ENCODE measurements around the gene CCDC169. TPM values are rescaled to one million over a fixed set of nuclear protein-coding genes. Genes with fewer than 3 reads are reported as not detected.

The CCDC169 gene
- total RNA-seq, 1 experiment from 2014 or later, result 6.5 TPM

DNA sequence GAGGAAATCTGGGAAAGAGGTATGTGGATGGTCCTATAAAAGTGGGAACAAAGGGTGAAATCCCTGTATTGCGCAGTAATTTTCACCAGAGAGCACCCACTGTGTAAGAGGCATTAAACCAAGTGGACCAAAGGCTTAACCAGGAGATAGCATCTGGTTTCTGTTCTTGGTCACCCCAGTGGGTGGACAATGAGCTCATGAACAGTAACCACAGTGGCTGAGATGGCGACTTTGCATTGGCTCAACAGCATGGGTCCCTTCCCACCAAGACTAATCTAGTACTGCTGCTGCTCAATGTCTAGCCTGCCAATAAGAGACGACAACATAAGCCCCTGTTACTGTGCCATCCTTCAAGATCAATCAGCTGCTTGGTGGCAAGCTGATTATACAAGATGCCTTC lies 36.6 kb downstream of the CCDC169 start:
- no peaks in the 10 kb centered on the region for H3K79me2 ChIP-seq (ENCODE audit: low read depth)
- H3K9me3 ChIP-seq (ENCODE audit: insufficient read depth, low read depth), result no peaks in the 10 kb centered on the region
- no TSS peak for BruUV-seq (replicated peaks)
- CTCF ChIA-PET, result no interaction called here
- TF ChIP-seq CTCF (conservative IDR thresholded peaks at IDR 0.05), result no peak
- TF ChIP-seq EZH2 (IDR thresholded peaks at IDR 0.05; ENCODE audit: low read depth), result no peak
- H2AFZ ChIP-seq, result no peak overlapping the region
- no peak overlapping the region for H3K4me3 ChIP-seq
- no peak for DNase-seq
- H3K4me1 ChIP-seq (replicated peaks; ENCODE audit: insufficient read depth), result no peaks in the 10 kb centered on the region
- H3K27ac ChIP-seq, result no peak overlapping the region
- POLR2A ChIA-PET (ENCODE audit: unreplicated experiment), result no interaction called here
- H3K9me2 ChIP-seq (ENCODE audit: insufficient read depth), result no peaks in the 10 kb centered on the region
- intact Hi-C loops (cut with micrococcal nuclease; ENCODE audit: unreplicated experiment), result no loop called here
- no peaks in the 10 kb centered on the region for H3F3A ChIP-seq (ENCODE audit: insufficient read depth, low read depth)
- H3K36me3 ChIP-seq (ENCODE audit: low read depth), result no peaks in the 10 kb centered on the region
- no peak overlapping the region for H3K4me2 ChIP-seq
- H3K27me3 ChIP-seq (ENCODE audit: insufficient read depth, low read depth), result no peaks in the 10 kb centered on the region
- H4K20me1 ChIP-seq (ENCODE audit: insufficient read depth), result no peaks in the 10 kb centered on the region

- H3K27ac ChIP-seq, result no peak overlapping the region
- no peaks in the 10 kb centered on the region for H3K36me3 ChIP-seq (ENCODE audit: low read depth)
- H4K20me1 ChIP-seq (ENCODE audit: insufficient read depth), result no peaks in the 10 kb centered on the region
- no peak overlapping the region for H2AFZ ChIP-seq
- no peaks in the 10 kb centered on the region for H3K9me2 ChIP-seq (ENCODE audit: insufficient read depth)
- ChIA-PET POLR2A (ENCODE audit: unreplicated experiment) (no interaction called here), CTCF (no interaction called here)
- no peaks in the 10 kb centered on the region for H3F3A ChIP-seq (ENCODE audit: insufficient read depth, low read depth)
- DNase-seq, result no peak
- H3K4me2 ChIP-seq, result no peak overlapping the region
- no peaks in the 10 kb centered on the region for H3K4me1 ChIP-seq (replicated peaks; ENCODE audit: insufficient read depth)
- H3K4me3 ChIP-seq, result no peak overlapping the region
- intact Hi-C loops (cut with micrococcal nuclease; ENCODE audit: unreplicated experiment), result no loop called here
- TF ChIP-seq EZH2 (IDR thresholded peaks at IDR 0.05; ENCODE audit: low read depth) (no peak), CTCF (conservative IDR thresholded peaks at IDR 0.05) (no peak)
- no peaks in the 10 kb centered on the region for H3K9me3 ChIP-seq (ENCODE audit: insufficient read depth, low read depth)
- no TSS peak for BruUV-seq (replicated peaks)
- H3K79me2 ChIP-seq (ENCODE audit: low read depth), result no peaks in the 10 kb centered on the region
- no peaks in the 10 kb centered on the region for H3K27me3 ChIP-seq (ENCODE audit: insufficient read depth, low read depth)
Measured at GRCh38 chr13:36259361-36260137, 38.1 kb downstream of the CCDC169 start.

- no peaks in the 10 kb centered on the region for H3K4me1 ChIP-seq (replicated peaks; ENCODE audit: insufficient read depth)
- H3K9me3 ChIP-seq (ENCODE audit: insufficient read depth, low read depth), result no peaks in the 10 kb centered on the region
- H2AFZ ChIP-seq, result no peak overlapping the region
- no peaks in the 10 kb centered on the region for H4K20me1 ChIP-seq (ENCODE audit: insufficient read depth)
- DNase-seq, result no peak
- no peaks in the 10 kb centered on the region for H3F3A ChIP-seq (ENCODE audit: insufficient read depth, low read depth)
- no peak overlapping the region for H3K27ac ChIP-seq
- BruUV-seq (replicated peaks), result no TSS peak
- no peaks in the 10 kb centered on the region for H3K27me3 ChIP-seq (ENCODE audit: insufficient read depth, low read depth)
- TF ChIP-seq EZH2 (IDR thresholded peaks at IDR 0.05; ENCODE audit: low read depth) (no peak), CTCF (conservative IDR thresholded peaks at IDR 0.05) (no peak)
- ChIA-PET POLR2A (ENCODE audit: unreplicated experiment) (no interaction called here), CTCF (no interaction called here)
- no peak overlapping the region for H3K4me2 ChIP-seq
- H3K36me3 ChIP-seq (ENCODE audit: low read depth), result no peaks in the 10 kb centered on the region
- H3K79me2 ChIP-seq (ENCODE audit: low read depth), result no peaks in the 10 kb centered on the region
- no peaks in the 10 kb centered on the region for H3K9me2 ChIP-seq (ENCODE audit: insufficient read depth)
- intact Hi-C loops (cut with micrococcal nuclease; ENCODE audit: unreplicated experiment), result no loop called here
- no peak overlapping the region for H3K4me3 ChIP-seq
Measured at GRCh38 chr13:36258831-36259230, 38.8 kb downstream of the CCDC169 start.

Measured in PC-9 (cell line).